TTC549 (cell line): ENCODE data around the gene LATS2.

Experiments used
- FAIRE-seq: peaks from 2 replicates; lab custom pipeline; 2012; peaks lifted over from hg19 to GRCh38; lab: Jason Lieb, UNC

Gene LATS2

GRCh38 chr13:21047087-21047486 lies 14.3 kb downstream of the LATS2 start:
- FAIRE-seq, result no peak

GRCh38 chr13:21046203-21046602 lies 15.2 kb downstream of the LATS2 start:
- FAIRE-seq, result no peak

GRCh38 chr13:21045100-21045499 lies 16.3 kb downstream of the LATS2 start:
- no peak for FAIRE-seq

GRCh38 chr13:21043898-21044297 lies 17.5 kb downstream of the LATS2 start:
- no peak for FAIRE-seq

- FAIRE-seq, result no peak
Observed at GRCh38 chr13:21040120-21040826, 21.1 kb downstream of the LATS2 start.

GRCh38 chr13:21039097-21039800 lies 22.1 kb downstream of the LATS2 start:
- FAIRE-seq, result no peak

- no peak for FAIRE-seq
Observed at GRCh38 chr13:21037656-21038055, 23.7 kb downstream of the LATS2 start.

- no peak for FAIRE-seq
Observed at GRCh38 chr13:21035498-21035897, 25.9 kb downstream of the LATS2 start.

GRCh38 chr13:21034603-21035191 lies 26.7 kb downstream of the LATS2 start:
- no peak for FAIRE-seq

GRCh38 chr13:21033856-21034602 lies 27.4 kb downstream of the LATS2 start:
- FAIRE-seq, result no peak

- FAIRE-seq, result no peak
Observed at GRCh38 chr13:21033212-21033840, 28.1 kb downstream of the LATS2 start.

GRCh38 chr13:21032656-21033055 lies 28.7 kb downstream of the LATS2 start:
- FAIRE-seq, result no peak

GRCh38 chr13:21031594-21032275 lies 29.7 kb downstream of the LATS2 start:
- FAIRE-seq, result no peak

GRCh38 chr13:21025539-21025938 lies 35.8 kb downstream of the LATS2 start:
- no peak for FAIRE-seq

- no peak for FAIRE-seq
Observed at GRCh38 chr13:21022056-21022979, 39.1 kb downstream of the LATS2 start.

- FAIRE-seq, result no peak
Observed at GRCh38 chr13:21020581-21020980, 40.8 kb downstream of the LATS2 start.

- FAIRE-seq, result no peak
Observed at GRCh38 chr13:21020176-21020575, 41.2 kb downstream of the LATS2 start.

- no peak for FAIRE-seq
Observed at GRCh38 chr13:21018220-21018619, 43.2 kb downstream of the LATS2 start.

- no peak for FAIRE-seq
Observed at GRCh38 chr13:21016487-21016886, 44.9 kb downstream of the LATS2 start.

GRCh38 chr13:21015284-21015683 lies 46.1 kb downstream of the LATS2 start:
- no peak for FAIRE-seq
